Neuronal stem cell (in vitro differentiated cells): ENCODE data around the gene ORC5.

Source experiments
- DNase-seq: peaks from one replicate; pipeline ENCODE4 v3.0.0-alpha.2; 2013; ENCODE audit warnings: low spot score
- H2AFZ ChIP-seq: one replicate; pipeline ENCODE4 v1.6.1; 2013; ENCODE audit warnings: mild to moderate bottlenecking, low read length, inconsistent platforms
- H2AK5ac ChIP-seq: 2 replicates; pipeline ENCODE4 v1.6.1; 2013; ENCODE audit warnings: low read depth, mild to moderate bottlenecking, inconsistent platforms, low read length, moderate library complexity, mixed read lengths
- H2BK120ac ChIP-seq: 2 replicates; pipeline ENCODE4 v1.6.1; 2013; ENCODE audit warnings: low read depth, mild to moderate bottlenecking, inconsistent platforms, low read length, moderate library complexity, mixed read lengths
- H2BK12ac ChIP-seq: one replicate; pipeline ENCODE4 v1.6.1; 2013; ENCODE audit warnings: low read length, inconsistent platforms
- H2BK15ac ChIP-seq: 2 replicates; pipeline ENCODE4 v1.6.1; 2013; ENCODE audit warnings: mild to moderate bottlenecking, low read length, inconsistent platforms, mixed read lengths
- H2BK5ac ChIP-seq: one replicate; pipeline ENCODE4 v1.6.1; 2013; ENCODE audit warnings: inconsistent platforms, mild to moderate bottlenecking, low read length, moderate library complexity
- H3K14ac ChIP-seq: one replicate; pipeline ENCODE4 v1.6.1; 2013; ENCODE audit warnings: low read length, inconsistent platforms
- H3K18ac ChIP-seq: 2 replicates; pipeline ENCODE4 v1.6.1; 2013; ENCODE audit warnings: low read length, inconsistent platforms
- H3K23ac ChIP-seq: 2 replicates; pipeline ENCODE4 v1.6.1; 2013; ENCODE audit warnings: low read depth, mild to moderate bottlenecking, mixed read lengths, low read length, inconsistent platforms; ENCODE audit not compliant: poor library complexity
- H3K27ac ChIP-seq: replicated peaks from 3 replicates; pipeline ENCODE4 v1.5.1; 2013; ENCODE audit warnings: low read length, inconsistent platforms
- H3K27me3 ChIP-seq, 3 experiments: 2 replicates each; pipeline ENCODE4 v1.6.1; 2013; ENCODE audit warnings: low read length in 3 of 3, mild to moderate bottlenecking in 2 of 3, inconsistent platforms in 1 of 3, low read depth in 1 of 3, mixed read lengths in 1 of 3, moderate library complexity in 1 of 3; ENCODE audit not compliant: control insufficient read depth in 3 of 3, insufficient read depth in 3 of 3
- H3K36me3 ChIP-seq, 2 donors: replicated peaks in 1 of 2; 2 replicates each; pipeline ENCODE4 v1.6.1; 2013; ENCODE audit warnings: low read length in 2 of 2; ENCODE audit not compliant: control insufficient read depth in 2 of 2, insufficient read depth in 2 of 2
- H3K4ac ChIP-seq: 2 replicates; pipeline ENCODE4 v1.6.1; 2013; ENCODE audit warnings: inconsistent platforms, mild to moderate bottlenecking, low read length, moderate library complexity
- H3K4me1 ChIP-seq, 2 donors: 1 replicate in 1 of 2; 2 replicates in 1 of 2; pipeline ENCODE4 v1.6.1; 2013; ENCODE audit warnings: low read length in 2 of 2, low read depth in 1 of 2; ENCODE audit not compliant: control insufficient read depth in 2 of 2, insufficient read depth in 1 of 2
- H3K4me2 ChIP-seq: one replicate; pipeline ENCODE4 v1.6.1; 2013; ENCODE audit warnings: mild to moderate bottlenecking, low read length, inconsistent platforms; ENCODE audit not compliant: insufficient read depth, poor library complexity, severe bottlenecking
- H3K4me3 ChIP-seq, 2 donors: 2 replicates each; pipeline ENCODE4 v1.5.1; 2013; ENCODE audit warnings: low read length in 2 of 2, mild to moderate bottlenecking in 2 of 2, inconsistent platforms in 1 of 2, moderate library complexity in 1 of 2
- H3K79me1 ChIP-seq: one replicate; pipeline ENCODE4 v1.6.1; 2013; ENCODE audit warnings: low read depth, mild to moderate bottlenecking, inconsistent platforms, low read length, moderate library complexity
- H3K9ac ChIP-seq: one replicate; pipeline ENCODE4 v1.6.1; 2013; ENCODE audit warnings: mild to moderate bottlenecking, low read depth, low read length, inconsistent platforms; ENCODE audit not compliant: poor library complexity
- H3K9me3 ChIP-seq, 2 donors: replicated peaks in 1 of 2; 2 replicates each; pipeline versions ENCODE3 to v1.6.1; 2013; ENCODE audit warnings: low read length in 2 of 2, mild to moderate bottlenecking in 2 of 2, inconsistent platforms in 1 of 2, low read depth in 1 of 2, mixed read lengths in 1 of 2, moderate library complexity in 1 of 2; ENCODE audit not compliant: control insufficient read depth in 2 of 2, insufficient read depth in 1 of 2
- H4K8ac ChIP-seq: one replicate; pipeline ENCODE4 v1.6.1; 2013; ENCODE audit warnings: low read depth, mild to moderate bottlenecking, inconsistent platforms, low read length, moderate library complexity
- H4K91ac ChIP-seq: one replicate; pipeline ENCODE4 v1.6.1; 2013; ENCODE audit warnings: low read length, low read depth, mild to moderate bottlenecking, inconsistent platforms; ENCODE audit not compliant: poor library complexity
- WGBS, 2 donors: extraction: QIAGEN DNeasy Blood & Tissue Kit; methylation state at CpG; one replicate each; pipeline ENCODE4 v1.1.7; 2013; ENCODE audit warnings: missing lambda C conversion rate in 2 of 2, mixed read lengths in 1 of 2; ENCODE audit not compliant: insufficient read length in 2 of 2, insufficient replicate concordance in 1 of 2; ENCODE audit errors: extremely low coverage in 2 of 2; 5-methylcytosine and 5-hydroxymethylcytosine counted together

ORC5 gene

DNA sequence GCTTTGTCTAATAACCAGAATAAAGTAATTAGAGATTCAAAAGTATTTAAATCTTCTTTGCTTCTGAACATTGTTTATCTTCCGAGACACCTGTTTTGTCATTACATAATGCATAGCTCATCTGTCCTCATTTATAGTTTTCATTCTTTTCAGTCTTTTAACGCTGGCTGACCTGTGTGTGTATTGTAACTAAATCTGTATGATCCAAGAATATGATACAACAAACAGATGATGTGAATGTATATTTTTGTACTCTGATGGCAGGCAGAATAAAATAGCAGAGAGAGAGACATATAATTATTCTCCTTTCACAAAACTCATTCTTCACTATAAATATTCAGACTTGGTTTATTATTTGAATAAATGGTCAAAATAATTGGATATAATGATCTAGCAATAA is 80.6 kb downstream of the ORC5 start:
- no peak overlapping the region for H2BK15ac ChIP-seq
- H4K8ac ChIP-seq: no peak overlapping the region
- no CpG with 5 or more reads among the region's 2 CpGs for WGBS, 2 donors
- no peak overlapping the region for H3K4ac ChIP-seq
- no peak overlapping the region for H3K4me3 ChIP-seq
- no peak overlapping the region for H3K18ac ChIP-seq
- H2AFZ ChIP-seq: no peak overlapping the region
- H3K14ac ChIP-seq: no peak overlapping the region
- peaks cover 0 to 2% of the 10 kb centered on the region in 2 donors for H3K4me1 ChIP-seq
- no peak overlapping the region for H3K4me2 ChIP-seq
- no peak overlapping the region for H4K91ac ChIP-seq
- no peaks in the 10 kb centered on the region for H3K27me3 ChIP-seq
- no peak overlapping the region for H3K9ac ChIP-seq
- no peak overlapping the region for H2BK12ac ChIP-seq
- no peak for DNase-seq
- H3K36me3 ChIP-seq: peaks cover 2 to 55% of the 10 kb centered on the region in 2 donors
- H2BK120ac ChIP-seq: no peak overlapping the region
- H3K9me3 ChIP-seq: no peaks in the 10 kb centered on the region
- H3K23ac ChIP-seq: no peak overlapping the region
- no peak overlapping the region for H3K27ac ChIP-seq
- no peak overlapping the region for H2BK5ac ChIP-seq
- no peaks in the 10 kb centered on the region for H3K79me1 ChIP-seq
- H2AK5ac ChIP-seq: no peak overlapping the region

- H3K27ac ChIP-seq: no peak overlapping the region
- H3K4me3 ChIP-seq: no peak overlapping the region
Measured at GRCh38 chr7:104126411-104126841, 81.4 kb downstream of the ORC5 start.

DNA sequence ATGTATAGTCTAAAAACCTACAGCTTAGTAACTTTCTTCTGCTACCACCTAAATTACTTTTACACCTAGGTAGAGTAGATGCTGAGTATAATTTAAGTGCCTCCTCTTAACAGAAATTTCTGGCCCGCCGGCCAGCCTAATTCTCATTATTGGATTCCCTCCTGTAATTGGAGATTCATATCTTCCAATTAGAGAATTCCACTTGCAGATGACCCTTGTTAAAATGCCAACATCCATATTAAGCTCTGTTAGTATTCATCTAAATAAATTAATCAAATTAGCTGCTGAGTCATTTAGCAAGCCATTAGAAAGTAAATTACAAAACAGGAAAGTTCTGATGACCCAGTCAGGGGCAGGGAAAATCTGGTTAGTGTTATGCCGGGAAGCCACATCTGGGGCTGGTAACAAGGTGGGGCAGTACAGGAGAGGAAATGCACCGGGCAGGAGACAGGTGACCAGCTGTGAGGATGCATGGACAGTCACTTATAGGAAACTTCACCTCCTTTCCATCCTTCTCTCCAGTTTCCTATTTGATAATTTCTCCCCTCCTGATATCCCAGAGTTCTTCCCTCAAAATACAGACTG is 82.8 kb downstream of the ORC5 start:
- Histone ChIP-seq H3K4me1 (peaks cover 0 to 2% of the 10 kb centered on the region in 2 donors), H2BK12ac (no peak overlapping the region), H3K9ac (no peak overlapping the region), H3K27ac (no peak overlapping the region), H2BK5ac (no peak overlapping the region), H4K91ac (no peak overlapping the region), H2BK120ac (no peak overlapping the region), H3K4me3 (no peak overlapping the region), H3K23ac (no peak overlapping the region), H4K8ac (no peak overlapping the region), H3K4me2 (no peak overlapping the region), H3K9me3 (no peaks in the 10 kb centered on the region), H3K36me3 (peaks cover 0 to 36% of the 10 kb centered on the region in 2 donors), H3K4ac (no peak overlapping the region), H2AK5ac (no peak overlapping the region), H3K79me1 (no peaks in the 10 kb centered on the region), H3K27me3 (no peaks in the 10 kb centered on the region), H2AFZ (no peak overlapping the region), H3K14ac (no peak overlapping the region), H2BK15ac (no peak overlapping the region), H3K18ac (no peak overlapping the region)
- no CpG with 5 or more reads among the region's 4 CpGs for WGBS, 2 donors
- no peak for DNase-seq

More at GRCh38 chr7:104126411-104126841, 81.4 kb downstream of the ORC5 start:
- no peak for DNase-seq
- H2AFZ ChIP-seq: no peak overlapping the region
- peaks cover 2 to 50% of the 10 kb centered on the region in 2 donors for H3K36me3 ChIP-seq
- WGBS, 2 donors: no CpG with 5 or more reads among the region's 4 CpGs
- no peak overlapping the region for H3K9ac ChIP-seq
- H2BK12ac ChIP-seq: no peak overlapping the region
- no peak overlapping the region for H3K14ac ChIP-seq
- no peak overlapping the region for H3K18ac ChIP-seq
- no peaks in the 10 kb centered on the region for H3K9me3 ChIP-seq
- no peak overlapping the region for H3K23ac ChIP-seq
- H4K91ac ChIP-seq: no peak overlapping the region
- no peaks in the 10 kb centered on the region for H3K27me3 ChIP-seq
- H2BK5ac ChIP-seq: no peak overlapping the region
- H3K79me1 ChIP-seq: no peaks in the 10 kb centered on the region
- H3K4me1 ChIP-seq: peaks cover 0 to 2% of the 10 kb centered on the region in 2 donors
- H2AK5ac ChIP-seq: no peak overlapping the region
- no peak overlapping the region for H2BK120ac ChIP-seq
- no peak overlapping the region for H3K4me2 ChIP-seq
- no peak overlapping the region for H4K8ac ChIP-seq
- H3K4ac ChIP-seq: no peak overlapping the region
- no peak overlapping the region for H2BK15ac ChIP-seq

GRCh38 chr7:104124469-104124868 is 83.3 kb downstream of the ORC5 start:
- H2BK120ac ChIP-seq: no peak overlapping the region
- no peak overlapping the region for H3K27ac ChIP-seq
- H2BK15ac ChIP-seq: no peak overlapping the region
- no peak overlapping the region for H3K4me3 ChIP-seq
- no CpG with 5 or more reads among the region's 3 CpGs for WGBS, 2 donors
- H3K36me3 ChIP-seq: peaks cover 0 to 32% of the 10 kb centered on the region in 2 donors
- H3K4me2 ChIP-seq: no peak overlapping the region
- no peak overlapping the region for H3K18ac ChIP-seq
- H3K14ac ChIP-seq: no peak overlapping the region
- no peak overlapping the region for H4K8ac ChIP-seq
- DNase-seq: no peak
- no peak overlapping the region for H2BK12ac ChIP-seq
- no peaks in the 10 kb centered on the region for H3K79me1 ChIP-seq
- no peak overlapping the region for H2BK5ac ChIP-seq
- H2AFZ ChIP-seq: no peak overlapping the region
- no peak overlapping the region for H3K9ac ChIP-seq
- H2AK5ac ChIP-seq: no peak overlapping the region
- H3K4ac ChIP-seq: no peak overlapping the region
- H3K4me1 ChIP-seq: peaks cover 0 to 2% of the 10 kb centered on the region in 2 donors
- no peaks in the 10 kb centered on the region for H3K27me3 ChIP-seq
- no peak overlapping the region for H4K91ac ChIP-seq
- H3K23ac ChIP-seq: no peak overlapping the region
- H3K9me3 ChIP-seq: no peaks in the 10 kb centered on the region
